ENCODE measurements around the gene TRPM6.

DNA sequence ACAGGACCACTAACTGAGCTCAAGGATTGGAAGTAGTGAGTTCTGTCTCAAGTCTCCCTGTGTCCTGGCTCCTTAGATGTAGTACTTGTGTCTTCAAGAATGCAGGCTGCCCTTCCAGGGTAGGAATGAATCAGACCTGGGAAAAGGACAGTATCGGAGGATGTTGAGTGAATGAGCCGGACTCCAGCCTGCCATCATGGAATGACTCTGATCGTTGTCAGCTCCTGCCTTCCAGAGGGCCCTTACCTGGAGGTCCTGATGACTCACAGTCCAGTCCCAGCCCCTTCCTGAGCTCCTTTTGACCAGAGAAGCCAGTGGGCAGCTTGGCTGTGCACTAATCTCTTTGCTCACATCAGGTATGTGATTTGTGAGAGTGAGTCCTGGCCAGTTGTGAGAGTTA lies 161.1 kb downstream of the TRPM6 start:
- TF ChIP-seq, protein P1, sequence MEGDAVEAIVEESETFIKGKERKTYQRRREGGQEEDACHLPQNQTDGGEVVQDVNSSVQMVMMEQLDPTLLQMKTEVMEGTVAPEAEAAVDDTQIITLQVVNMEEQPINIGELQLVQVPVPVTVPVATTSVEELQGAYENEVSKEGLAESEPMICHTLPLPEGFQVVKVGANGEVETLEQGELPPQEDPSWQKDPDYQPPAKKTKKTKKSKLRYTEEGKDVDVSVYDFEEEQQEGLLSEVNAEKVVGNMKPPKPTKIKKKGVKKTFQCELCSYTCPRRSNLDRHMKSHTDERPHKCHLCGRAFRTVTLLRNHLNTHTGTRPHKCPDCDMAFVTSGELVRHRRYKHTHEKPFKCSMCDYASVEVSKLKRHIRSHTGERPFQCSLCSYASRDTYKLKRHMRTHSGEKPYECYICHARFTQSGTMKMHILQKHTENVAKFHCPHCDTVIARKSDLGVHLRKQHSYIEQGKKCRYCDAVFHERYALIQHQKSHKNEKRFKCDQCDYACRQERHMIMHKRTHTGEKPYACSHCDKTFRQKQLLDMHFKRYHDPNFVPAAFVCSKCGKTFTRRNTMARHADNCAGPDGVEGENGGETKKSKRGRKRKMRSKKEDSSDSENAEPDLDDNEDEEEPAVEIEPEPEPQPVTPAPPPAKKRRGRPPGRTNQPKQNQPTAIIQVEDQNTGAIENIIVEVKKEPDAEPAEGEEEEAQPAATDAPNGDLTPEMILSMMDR (IDR thresholded peaks at IDR 0.05), result no peak
- no peak for TF ChIP-seq POLR2A (IDR thresholded peaks at IDR 0.05)
